Kasumi-1 (cell line): ENCODE data around the gene PUM2.

Source experiments
- DNase-seq, 2 experiments: peaks; one replicate each; lab custom pipeline; 2025; lab: John Stamatoyannopoulos, UW

Gene PUM2

DNA sequence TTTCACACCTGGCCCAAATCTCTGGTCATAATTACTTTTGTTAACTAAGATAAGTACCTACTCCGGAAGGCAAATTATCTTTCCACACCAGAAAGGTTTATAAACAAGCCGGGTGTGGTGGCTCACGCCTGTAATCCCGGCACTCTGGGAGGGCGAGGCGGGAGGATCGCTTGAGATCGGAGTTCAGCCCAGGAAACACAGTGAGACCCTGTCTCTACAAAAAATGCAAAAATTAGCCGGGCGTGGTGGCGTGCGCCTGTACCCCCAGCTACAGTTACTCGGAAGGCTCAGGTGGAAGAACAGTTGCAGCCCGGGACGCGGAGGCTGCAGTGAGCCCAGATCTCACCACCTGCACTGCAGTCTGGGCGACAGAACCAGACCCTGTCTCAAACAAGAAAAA is 2.1 kb downstream of the PUM2 start:
- DNase-seq: no peak

- DNase-seq: no peak
These were observed 3.9 kb downstream of the PUM2 start for GRCh38 chr2:20346565-20347381.

- no peak for DNase-seq
These were observed 7.5 kb downstream of the PUM2 start for GRCh38 chr2:20343128-20343527.

DNA sequence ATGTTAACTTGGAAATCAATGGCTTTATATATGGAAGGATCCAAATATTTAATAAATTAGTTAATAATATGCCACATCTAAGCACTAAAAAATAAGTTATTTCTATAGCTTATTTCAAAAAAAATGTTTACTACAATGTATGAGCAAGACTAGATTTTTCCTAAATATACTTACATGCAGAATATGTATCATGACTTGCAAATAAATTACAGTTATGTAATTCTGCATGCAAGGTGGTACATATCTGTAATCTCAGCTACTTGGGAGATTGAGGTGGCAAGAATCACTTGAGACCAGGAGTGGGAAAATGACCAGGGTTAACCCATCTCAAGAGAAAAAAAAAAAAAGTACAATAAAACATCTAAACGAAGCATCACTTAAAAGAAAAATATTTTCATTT is 11.6 kb downstream of the PUM2 start:
- no peak for DNase-seq

DNA sequence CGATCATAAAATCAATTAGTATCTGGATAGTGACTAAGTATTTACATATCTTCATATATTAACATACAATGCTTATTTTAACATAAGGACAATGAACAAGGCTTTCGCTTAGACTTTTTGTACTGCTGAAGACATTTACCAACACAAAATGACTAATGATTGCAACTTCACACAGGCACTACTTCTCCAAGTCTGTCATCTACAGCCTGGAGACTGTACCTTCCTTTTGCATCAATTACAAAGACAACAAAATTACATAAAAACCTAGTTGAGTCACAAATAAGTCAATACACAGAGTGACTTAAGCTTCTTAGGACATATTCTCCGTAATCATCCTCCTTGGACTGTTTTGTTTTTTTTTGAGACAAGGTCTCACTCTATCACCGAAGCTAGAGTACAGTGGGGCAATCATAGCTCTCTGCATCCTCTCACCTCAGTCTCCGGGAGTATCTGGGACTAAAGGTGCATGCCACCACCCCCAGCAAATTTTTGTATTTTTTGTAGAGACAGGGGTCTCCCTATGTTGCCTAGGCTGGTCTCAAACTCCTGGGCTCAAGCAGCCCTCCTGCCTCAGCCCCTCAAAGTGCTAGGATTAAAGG is 15.9 kb downstream of the PUM2 start:
- DNase-seq: no peak

DNA sequence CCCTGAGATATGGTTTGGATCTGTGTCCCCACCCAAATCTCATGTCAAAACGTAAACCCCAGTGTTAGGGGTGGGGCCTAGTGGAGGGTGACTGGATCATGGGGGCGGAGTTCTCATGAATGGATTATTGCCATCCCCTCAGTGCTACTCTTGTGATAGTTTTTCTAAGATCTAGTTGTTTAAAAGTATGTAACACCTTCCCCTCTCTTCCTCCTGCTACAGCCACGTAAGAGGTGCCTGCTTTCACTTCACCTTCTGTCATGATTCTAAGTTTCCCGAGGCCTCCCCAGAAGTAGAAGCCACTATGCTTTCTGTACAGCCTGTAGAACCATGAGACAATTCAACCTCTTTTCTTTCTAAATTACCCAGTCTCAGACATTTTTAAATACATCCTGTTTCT is 16.9 kb downstream of the PUM2 start:
- no peak for DNase-seq

GRCh38 chr2:20330192-20330591 is 20.5 kb downstream of the PUM2 start:
- DNase-seq: no peak

DNA sequence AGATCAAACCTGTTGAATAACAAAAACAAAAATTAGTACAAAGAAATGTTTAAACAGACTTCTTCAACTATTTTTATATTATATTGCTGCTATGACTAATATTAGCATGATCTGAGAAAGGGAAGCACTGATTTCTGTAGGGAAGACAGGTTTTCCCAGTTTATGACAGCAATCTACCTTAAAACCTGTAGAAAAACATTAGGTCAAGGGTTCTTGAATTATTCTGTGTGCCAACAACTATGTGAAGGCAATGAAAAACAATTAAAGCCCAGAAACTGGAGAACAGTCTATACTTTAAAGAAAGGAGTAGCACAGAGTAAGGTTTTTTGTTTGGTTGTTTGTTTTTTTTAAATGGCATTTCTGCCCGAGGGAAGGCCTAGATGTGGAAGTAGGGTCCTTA is 23.3 kb downstream of the PUM2 start:
- DNase-seq: no peak

DNA sequence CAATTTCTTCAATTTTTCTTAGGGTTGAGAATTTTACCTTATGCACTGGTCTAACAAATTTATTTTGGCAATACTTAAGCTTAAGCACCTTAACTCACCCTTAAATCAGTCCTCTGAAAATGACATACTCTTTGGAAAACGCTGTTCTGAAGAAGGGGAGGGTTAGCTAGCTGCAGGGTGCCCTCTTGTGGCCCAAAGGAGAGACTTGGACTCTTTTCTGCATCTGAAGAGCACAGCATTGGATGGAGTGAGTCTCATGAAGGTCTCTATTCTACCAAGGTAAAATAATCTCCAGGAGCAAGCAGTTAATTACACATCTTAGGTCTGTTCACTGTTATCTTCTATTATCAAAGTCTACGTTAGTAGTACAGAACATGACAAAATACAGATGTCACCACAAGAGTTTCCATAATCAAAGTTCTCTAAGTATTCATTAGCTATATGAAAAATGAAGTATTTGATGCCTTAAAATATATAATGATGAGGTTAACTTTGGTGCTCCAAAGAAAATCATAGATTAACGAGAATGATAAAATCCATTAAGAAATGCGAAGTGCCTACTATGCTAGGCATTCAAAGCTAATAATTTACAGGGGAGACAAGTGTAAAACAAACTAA is 24.4 kb downstream of the PUM2 start:
- peak; percentile 76 to 80 for DNase-seq

GRCh38 chr2:20322527-20323300 is 27.9 kb downstream of the PUM2 start:
- no peak for DNase-seq

DNA sequence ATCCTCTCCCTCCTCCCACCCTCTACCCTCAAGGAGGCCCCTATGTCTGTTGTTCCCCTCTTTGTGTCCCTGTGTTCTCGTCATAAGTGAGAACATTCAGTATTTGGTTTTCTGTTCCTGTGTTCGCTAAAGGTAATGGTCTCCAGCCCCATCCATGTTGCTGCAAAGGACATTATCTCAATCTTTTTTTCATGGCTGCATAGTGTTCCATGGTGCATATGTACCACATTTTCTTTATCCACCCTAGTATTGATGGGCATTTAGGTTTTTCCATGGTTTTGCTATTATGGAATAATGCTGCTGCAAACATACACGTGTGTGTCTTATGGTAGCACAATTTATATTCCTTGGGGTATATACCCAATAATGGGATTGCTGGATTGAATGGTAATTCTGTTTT is 33.0 kb downstream of the PUM2 start:
- no peak for DNase-seq

DNA sequence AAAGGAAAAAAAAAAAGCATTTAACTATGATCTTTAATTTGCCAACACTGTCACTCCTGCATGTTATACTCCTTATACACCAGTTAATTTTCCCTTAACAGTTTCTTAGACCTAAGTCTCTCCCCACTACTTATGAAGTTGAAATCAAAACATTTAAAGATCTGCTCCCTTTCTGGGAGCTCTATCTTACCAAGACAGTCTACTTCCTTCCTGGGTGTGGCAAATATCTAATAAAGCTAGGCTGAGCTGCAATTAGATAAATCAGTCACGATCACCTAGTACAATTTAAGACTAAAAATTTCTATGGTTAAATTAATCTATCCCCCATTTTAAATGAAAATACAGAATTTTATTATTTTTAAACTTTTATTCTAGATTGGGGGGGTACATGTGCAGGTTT is 33.4 kb downstream of the PUM2 start:
- no peak for DNase-seq

DNA sequence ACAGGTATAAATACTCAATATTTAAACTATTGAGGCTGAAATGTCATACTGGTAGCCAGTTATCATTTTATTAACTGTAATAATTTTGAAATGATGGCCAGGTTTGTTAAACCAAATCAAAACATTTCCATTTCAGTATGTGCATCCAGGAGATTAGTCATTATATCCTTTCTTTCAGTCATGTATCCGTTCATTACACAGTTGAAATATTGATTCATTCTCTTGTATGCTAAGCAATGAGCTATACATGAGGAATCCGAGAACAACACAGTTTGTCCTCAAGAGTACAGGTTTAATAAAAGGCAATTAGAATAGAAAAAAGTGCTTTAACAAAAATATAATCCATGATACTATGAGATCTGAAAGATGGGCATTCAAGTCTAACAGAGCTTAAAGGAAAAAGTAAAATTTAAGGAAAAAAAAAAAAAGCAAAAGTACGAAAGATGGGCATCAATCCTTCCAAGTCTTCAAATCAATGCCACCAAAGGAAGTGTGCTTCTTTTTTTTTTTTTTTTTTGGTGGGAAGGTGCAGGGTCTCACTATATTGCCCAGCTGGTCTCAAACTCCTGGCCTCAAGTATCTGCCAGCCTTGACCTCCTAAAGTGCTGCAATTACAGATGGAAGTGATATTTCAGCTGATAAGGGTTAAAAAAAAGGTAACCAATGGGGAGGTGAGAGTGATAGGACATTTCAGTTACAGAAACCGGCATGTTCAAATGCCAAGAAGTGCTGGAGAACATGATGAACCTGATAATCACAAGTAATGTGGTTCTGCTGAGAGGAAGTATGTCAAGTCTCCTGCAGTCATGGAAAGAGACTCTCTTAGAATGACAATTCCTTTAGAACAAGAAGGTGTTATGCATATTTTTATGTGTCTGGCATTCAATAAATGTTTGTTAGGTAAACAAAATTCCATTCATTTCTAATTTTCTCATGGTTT is 35.8 kb downstream of the PUM2 start:
- DNase-seq: no peak

- DNase-seq: no peak
These were observed 37.0 kb downstream of the PUM2 start for GRCh38 chr2:20313659-20314058.

DNA sequence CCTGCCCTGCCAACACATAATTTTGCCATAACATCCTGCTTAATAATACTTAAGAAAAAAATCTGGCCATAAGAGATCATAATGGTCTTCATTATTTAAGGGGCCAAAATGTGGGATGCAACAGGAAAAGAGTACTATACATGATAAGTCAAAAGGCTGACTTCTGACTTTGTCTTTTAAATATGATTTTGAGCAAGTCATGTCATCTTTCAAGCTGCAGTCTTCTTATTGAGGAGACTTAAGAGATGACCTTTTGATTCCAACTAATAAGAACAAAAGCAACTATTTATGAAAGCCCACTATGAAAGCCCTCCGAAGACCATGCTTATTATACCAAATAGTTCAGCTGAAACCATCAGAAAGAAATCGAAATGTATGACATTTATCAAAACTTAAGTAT is 41.6 kb downstream of the PUM2 start:
- no peak for DNase-seq

DNA sequence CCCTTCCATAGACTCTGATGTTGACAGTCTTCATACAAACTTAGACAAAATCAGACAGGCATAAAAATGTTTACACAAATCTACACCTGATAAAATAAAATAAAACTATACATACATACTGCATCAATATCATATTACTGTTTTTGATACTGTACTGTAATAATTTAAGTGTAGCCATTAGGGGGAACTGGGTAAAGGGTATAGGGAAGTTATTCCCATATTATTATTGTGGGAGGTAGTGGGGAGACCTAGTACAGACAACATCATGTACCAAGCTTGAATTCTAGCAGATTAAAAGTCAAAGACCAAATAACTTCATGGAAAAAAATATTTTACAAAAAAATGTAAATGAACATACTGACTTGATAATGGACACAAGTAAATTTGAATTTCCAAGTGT is 43.3 kb downstream of the PUM2 start:
- DNase-seq: no peak

DNA sequence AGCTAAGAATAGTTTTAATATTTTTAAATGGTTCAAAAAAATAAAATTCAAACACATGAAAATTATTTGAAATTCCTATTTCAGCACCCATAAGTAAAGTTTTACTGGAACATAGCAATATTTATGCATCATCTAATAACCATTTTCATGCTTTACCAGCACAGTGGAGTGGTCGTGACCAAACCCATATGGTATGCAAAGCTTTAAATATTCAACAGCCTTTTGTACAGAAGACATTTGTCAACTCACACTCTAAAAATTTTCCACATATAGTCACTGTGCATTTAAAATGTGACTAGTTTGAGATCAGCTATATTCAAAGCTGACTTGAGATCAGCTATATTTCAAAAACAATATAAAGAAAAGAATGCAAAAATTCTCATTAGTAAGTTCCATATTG is 46.2 kb downstream of the PUM2 start:
- DNase-seq: no peak

GRCh38 chr2:20303966-20304365 is 46.7 kb downstream of the PUM2 start:
- DNase-seq: no peak

GRCh38 chr2:20302019-20302418 is 48.6 kb downstream of the PUM2 start:
- DNase-seq: no peak

DNA sequence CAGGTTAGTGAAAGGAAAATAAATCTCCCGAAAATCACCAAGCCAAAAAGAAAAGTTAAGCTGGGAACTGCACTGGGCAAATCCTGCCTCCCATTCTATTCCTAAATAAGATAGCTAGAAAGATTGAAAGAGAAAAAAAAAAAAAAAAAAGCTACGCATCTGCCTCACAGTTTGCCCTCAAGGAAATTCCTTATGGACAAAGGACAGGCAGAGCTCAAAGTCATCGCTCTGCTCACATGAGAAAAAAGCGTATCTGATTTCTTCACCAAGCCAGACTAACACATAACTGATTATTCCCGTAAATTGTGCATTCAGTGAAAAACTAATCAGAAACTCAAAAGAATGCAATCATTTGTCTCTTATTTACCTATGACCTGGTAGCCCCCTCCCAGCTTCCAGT is 50.0 kb downstream of the PUM2 start:
- no peak for DNase-seq

DNA sequence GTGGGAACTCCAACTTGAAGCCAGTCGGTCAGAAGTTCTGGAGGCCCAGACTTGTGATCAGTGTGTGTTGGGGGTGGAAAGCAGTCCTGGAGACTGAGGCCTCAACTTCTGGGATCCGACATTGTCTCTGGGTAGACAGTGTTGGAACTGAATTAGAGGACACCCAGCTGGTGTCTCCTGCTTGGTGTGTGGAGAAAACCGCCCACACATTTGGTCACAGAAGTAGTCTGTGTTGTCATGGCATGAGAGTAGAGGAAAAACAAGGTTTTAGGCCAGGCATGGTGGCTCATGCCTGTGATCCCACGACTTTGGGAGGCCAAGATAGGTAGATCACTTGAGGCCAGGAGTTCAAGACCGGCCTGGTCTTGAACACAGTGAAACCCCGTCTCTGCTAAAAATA is 51.5 kb downstream of the PUM2 start:
- DNase-seq: no peak

GRCh38 chr2:20294231-20294630 is 56.4 kb downstream of the PUM2 start:
- DNase-seq: no peak
